HepG2 (cell line): ENCODE results near the gene PRXL2B. TPM values are rescaled to one million over a fixed set of nuclear protein-coding genes. Genes with fewer than 3 reads are reported as not detected.
A peak's percentile ranks its signal among the peaks of the same experiment; 100 is the strongest.

Experiments
- ATAC-seq: fragments of 200-7000 bp; cut with Tn5 transposase; 3 replicates; pipeline ENCODE4 v1.9.1; 2020; ENCODE audit warnings: mild to moderate bottlenecking, moderate library complexity
- BruUV-seq: library from RNA; stranded (reverse); fragments of 400-500 nt; replicated peaks from 2 replicates; lab custom pipeline; 2021; lab: Mats Ljungman, UMichigan
- CTCF ChIA-PET: fragments of 300-600 bp; formaldehyde crosslinking; extraction: SDS; loops from one replicate; lab custom pipeline; 2021; ENCODE audit warnings: low total read pairs, inconsistent platforms, low intra/inter-chr PET ratio; lab: Yijun Ruan, JAX
- POLR2A ChIA-PET: fragments of 350-600 bp; sonication (Branson Sonifier 250); formaldehyde crosslinking; loops from one replicate; lab custom pipeline; 2020; ENCODE audit warnings: antibody characterized with exemption, inconsistent platforms; lab: Yijun Ruan, JAX
- DNase-seq: peaks from one replicate; pipeline ENCODE4 v3.0.0-alpha.2; 2015; ENCODE audit warnings: low spot score
- FAIRE-seq: peaks from 3 replicates; lab custom pipeline; 2011; peaks lifted over from hg19 to GRCh38; lab: Jason Lieb, UNC
- H2AFZ ChIP-seq: one replicate; pipeline ENCODE4 v1.6.1; 2011; ENCODE audit warnings: low read length, inconsistent platforms
- H3K27ac ChIP-seq: fragments of 300-600 bp; 3 replicates; pipeline ENCODE4 v1.8.0; 2011; ENCODE audit warnings: mixed run types, mild to moderate bottlenecking, mixed read lengths, low read length, inconsistent platforms; ENCODE audit not compliant: insufficient read depth; ENCODE audit errors: extremely low read length
- H3K27me3 ChIP-seq, 2 experiments: fragments of 200-600 bp in 1 of 2; 2 replicates in 1 of 2; 3 replicates in 1 of 2; pipeline versions ENCODE4 v1.6.0 to v1.8.0; 2011; ENCODE audit warnings: low read length in 2 of 2, mild to moderate bottlenecking in 2 of 2, moderate library complexity in 2 of 2, inconsistent platforms in 1 of 2; ENCODE audit not compliant: insufficient read depth in 2 of 2, control insufficient read depth in 1 of 2
- H3K36me3 ChIP-seq, 2 experiments: fragments of 200-600 bp in 1 of 2; replicated peaks in 1 of 2; 2 replicates in 1 of 2; 3 replicates in 1 of 2; pipeline versions ENCODE4 v1.5.1 to v1.8.0; 2011; ENCODE audit warnings: low read length in 2 of 2, inconsistent platforms in 1 of 2; ENCODE audit not compliant: insufficient read depth in 2 of 2, control insufficient read depth in 1 of 2
- H3K4me1 ChIP-seq: 2 replicates; pipeline ENCODE4 v1.5.1; 2012; ENCODE audit warnings: low read length, inconsistent platforms; ENCODE audit not compliant: insufficient read depth
- H3K4me2 ChIP-seq: 2 replicates; pipeline ENCODE4 v1.6.0; 2011; ENCODE audit warnings: low read depth, low read length, inconsistent platforms
- H3K4me3 ChIP-seq, 3 experiments: fragments of 200-600 bp in 1 of 3; sonication (generic), shearing (Covaris generic) in 1 of 3; replicated peaks in 1 of 3; 2 replicates each; pipeline ENCODE4 v1.5.1; 2011 to 2016; ENCODE audit warnings: low read length in 3 of 3, inconsistent platforms in 2 of 3, low read depth in 2 of 3, mild to moderate bottlenecking in 2 of 3, control low read depth in 1 of 3, mixed read lengths in 1 of 3; ENCODE audit not compliant: insufficient read depth in 1 of 3
- H3K79me2 ChIP-seq: one replicate; pipeline ENCODE4 v1.6.1; 2011; ENCODE audit warnings: low read length, inconsistent platforms; ENCODE audit not compliant: insufficient read depth
- H3K9ac ChIP-seq: 2 replicates; pipeline ENCODE4 v1.6.0; 2011; ENCODE audit warnings: mild to moderate bottlenecking, low read depth, low read length, inconsistent platforms; ENCODE audit not compliant: insufficient read depth
- H3K9me3 ChIP-seq: 2 replicates; pipeline ENCODE4 v1.5.1; 2012; ENCODE audit warnings: mild to moderate bottlenecking, low read length
- H4K20me1 ChIP-seq: 2 replicates; pipeline ENCODE4 v1.6.0; 2011; ENCODE audit warnings: inconsistent platforms, mild to moderate bottlenecking, low read length, moderate library complexity; ENCODE audit not compliant: insufficient read depth
- ARID3A ChIP-seq: IDR thresholded peaks from 2 replicates; pipeline ENCODE4 v1.6.1; 2012; ENCODE audit warnings: low read depth, low read length, improper control_type of control experiment
- BHLHE40 ChIP-seq: IDR thresholded peaks from 2 replicates; pipeline ENCODE4 v1.6.1; 2011; ENCODE audit warnings: low read length, improper control_type of control experiment
- MTA1 ChIP-seq: sonication (generic); formaldehyde crosslinking; IDR thresholded peaks from 2 replicates; pipeline ENCODE4 v1.4.0; 2020; ENCODE audit warnings: missing genetic modification reagents, mild to moderate bottlenecking, borderline replicate concordance
- NBN ChIP-seq: fragments of 450-650 bp; conservative IDR thresholded peaks from 2 replicates; pipeline ENCODE4 v1.6.1; 2017
- RAD21 ChIP-seq: fragments of 450-650 bp; formaldehyde crosslinking; IDR thresholded peaks from 2 replicates; pipeline ENCODE4 v1.5.0; 2020; ENCODE audit warnings: mild to moderate bottlenecking
- REPIN1 ChIP-seq: sonication (generic); formaldehyde crosslinking; IDR thresholded peaks from 2 replicates; pipeline ENCODE4 v1.8.0; 2022; ENCODE audit warnings: missing genetic modification reagents, low read depth, mild to moderate bottlenecking, borderline replicate concordance
- STAG1 ChIP-seq: sonication (generic); formaldehyde crosslinking; IDR thresholded peaks from 2 replicates; pipeline ENCODE4 v1.4.0; 2020; ENCODE audit warnings: missing genetic modification reagents
- TEAD3 ChIP-seq: optimal IDR thresholded peaks from 2 replicates; pipeline ENCODE3; 2016; ENCODE audit warnings: borderline replicate concordance
- YY1 ChIP-seq: IDR thresholded peaks from 2 replicates; pipeline ENCODE4 v1.6.1; 2011; ENCODE audit warnings: low read length, low read depth, moderate library complexity, mild to moderate bottlenecking; ENCODE audit not compliant: insufficient read depth, insufficient replicate concordance
- ZBTB7B ChIP-seq: sonication (generic); formaldehyde crosslinking; IDR thresholded peaks from 2 replicates; pipeline ENCODE4 v1.4.0; 2020; ENCODE audit warnings: missing genetic modification reagents
- ZFY ChIP-seq: sonication (generic); formaldehyde crosslinking; IDR thresholded peaks from 2 replicates; pipeline ENCODE4 v1.4.0; 2020; ENCODE audit warnings: missing genetic modification reagents
- ZNF3 ChIP-seq: IDR thresholded peaks from 2 replicates; pipeline ENCODE4 v1.7.0; 2017; ENCODE audit warnings: inconsistent platforms
- ZNF354B ChIP-seq: sonication (generic); formaldehyde crosslinking; IDR thresholded peaks from 2 replicates; pipeline ENCODE4 v1.8.0; 2022; ENCODE audit warnings: mild to moderate bottlenecking, missing genetic modification reagents
- ZNF616 ChIP-seq: sonication (generic); formaldehyde crosslinking; IDR thresholded peaks from 2 replicates; pipeline ENCODE4 v1.5.0; 2020; ENCODE audit warnings: low read depth, mild to moderate bottlenecking, missing genetic modification reagents
- ZNF724P ChIP-seq: sonication (generic); formaldehyde crosslinking; IDR thresholded peaks from 2 replicates; pipeline ENCODE4 v1.8.0; 2022; ENCODE audit warnings: missing genetic modification reagents, borderline replicate concordance
- ZSCAN25 ChIP-seq: sonication (generic); formaldehyde crosslinking; IDR thresholded peaks from 2 replicates; pipeline ENCODE4 v1.8.0; 2022; ENCODE audit warnings: mild to moderate bottlenecking, missing genetic modification reagents
- WGBS: methylation state at CpG from one replicate; pipeline ENCODE4 v1.1.6; 2017; ENCODE audit warnings: low lambda C conversion rate; 5-methylcytosine and 5-hydroxymethylcytosine counted together
- in situ Hi-C: cut with HindIII; loops from 2 replicates; pipeline ENCODE4 v1.10.0; 2017; ENCODE audit warnings: low pct_unique_long_range_greater_than_20kb; ENCODE audit not compliant: extremely low pct_ligation_motif_present
- intact Hi-C: fragments of 100-400 bp; cut with micrococcal nuclease; formaldehyde crosslinking; loops from one replicate; pipeline ENCODE4 v1.10.0; 2022; ENCODE audit not compliant: unreplicated experiment
- polyA plus RNA-seq, 8 experiments: library from polyadenylated mRNA; depleted of rRNA in 3 of 8; stranded (reverse) in 7 of 8; unstranded in 1 of 8; fragments of >200 nt; fragmentation: Illumina TruSeq in 4 of 8; extraction: Trizol in 4 of 8; gene quantifications; 2 replicates each; pipeline versions ENCODE4 v1.2.1 to v1.2.3, GENCODE V29; 2011 to 2016; ENCODE audit warnings: low read depth in 4 of 8, missing spikeins in 1 of 8, mixed read lengths in 1 of 8; ENCODE audit not compliant: insufficient read depth in 1 of 8
- total RNA-seq, 5 experiments: library from RNA; depleted of rRNA; stranded (reverse); fragments of >200 nt; fragmentation: Illumina TruSeq; extraction: Trizol; gene quantifications; 2 replicates each; pipeline ENCODE4 v1.2.3, GENCODE V29; 2016; ENCODE audit warnings: low read depth in 1 of 5
- TF ChIP-seq, protein P1 (sequence below): IDR thresholded peaks from 2 replicates; pipeline ENCODE4 v1.6.1; 2012; ENCODE audit warnings: inconsistent platforms
- TF ChIP-seq, protein P2 (sequence below): sonication (generic); formaldehyde crosslinking; IDR thresholded peaks from 2 replicates; pipeline ENCODE4 v1.5.1; 2020; ENCODE audit warnings: missing genetic modification reagents, mild to moderate bottlenecking, borderline replicate concordance

The PRXL2B gene
- total and polyA plus RNA-seq, 2 of the 13 experiments (the other 11 are each of a cell fraction or from before 2014, with no cell fraction given) = 16.8 to 22.1 TPM

DNA sequence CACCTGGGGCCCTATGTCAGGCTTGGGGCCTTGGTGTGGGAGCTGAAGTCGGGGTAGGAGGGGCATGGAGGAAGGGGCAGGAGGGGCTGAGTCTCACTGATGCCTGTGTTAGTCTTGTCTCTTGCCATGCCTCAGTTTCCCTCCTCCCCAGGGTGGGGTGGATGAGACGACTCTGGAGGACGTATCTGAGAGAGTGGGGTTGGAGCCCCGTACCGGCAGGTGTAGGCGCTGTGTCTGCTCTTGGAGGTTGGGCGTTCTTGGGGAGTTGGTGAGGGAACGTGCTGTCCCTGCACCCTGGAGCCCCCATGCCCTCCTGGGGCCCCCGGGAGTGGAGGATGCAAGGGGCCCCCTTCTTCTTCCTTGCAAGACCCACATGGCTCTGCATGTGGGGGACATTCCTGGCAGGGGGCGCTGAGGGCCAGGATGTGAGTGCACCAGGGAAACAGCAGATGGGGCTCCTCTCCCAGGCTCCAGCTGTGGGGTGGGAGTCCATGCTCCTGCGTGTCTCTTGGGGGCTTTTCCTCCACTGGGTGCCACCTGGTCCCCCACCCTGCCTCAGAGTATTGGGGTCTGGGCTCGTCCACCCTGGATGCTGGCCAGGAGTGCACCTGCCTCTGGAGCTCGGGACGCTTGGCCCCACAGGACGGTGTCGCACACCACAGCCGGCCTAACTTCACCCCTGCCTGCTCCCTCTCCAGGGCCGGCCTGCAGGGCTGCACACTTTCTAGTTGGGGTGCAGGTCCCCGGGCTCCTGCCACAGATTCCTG lies 31.8 kb upstream of the PRXL2B start:
- 0 out of 2 replicates have a peak, but pooled peaks cover 4% of the 10 kb centered on the region for H4K20me1 ChIP-seq
- POLR2A ChIA-PET = no interaction called here
- no peak overlapping the region for H3K27ac ChIP-seq
- H3K9me3 ChIP-seq = no peaks in the 10 kb centered on the region
- no peaks in the 10 kb centered on the region; a peak in 1 of 5 replicates for H3K27me3 ChIP-seq
- peaks cover 44% of the 10 kb centered on the region for H3K4me1 ChIP-seq
- no peaks in the 10 kb centered on the region; a peak in 1 of 5 replicates for H3K36me3 ChIP-seq
- H2AFZ ChIP-seq = no peak overlapping the region
- peak overlapping the region in 1 of 3 experiments; percentile 34; a peak in 1 of 6 replicates for H3K4me3 ChIP-seq
- peak overlapping the region; percentile 85; the same call in 1 of the 2 replicates for H3K4me2 ChIP-seq
- intact Hi-C loops = loop anchor here (5.0 kb wide), 1 partner anchor 77 kb away; the partner anchor contains the start of gene MMEL1
- no peak overlapping the region for H3K9ac ChIP-seq
- ATAC-seq (peak; percentile 21; the same call in 2 of the 3 replicates), DNase-seq (no peak), FAIRE-seq (no peak)
- CTCF ChIA-PET = interaction anchor here (1.1 kb wide), 1 partner anchor 24 kb away, joined by 3 read pairs; no protein-coding TSS in a partner anchor
- BruUV-seq = no TSS peak
- in situ Hi-C loops = no loop called here
- H3K79me2 ChIP-seq = no peaks in the 10 kb centered on the region
- WGBS = 91% methylated on average over 7 of the region's 19 CpGs
- TF ChIP-seq ZFY (CRISPR knock-in tag) (peak; percentile 10; the same call in 1 of the 2 replicates), ZNF616 (CRISPR knock-in tag) (no peak), ZBTB7B (CRISPR knock-in tag) (peak; percentile 74), NBN (no peak), BHLHE40 (no peak), MTA1 (CRISPR knock-in tag) (peak; percentile 37; the same call in 1 of the 2 replicates), REPIN1 (CRISPR knock-in tag) (peak; percentile 24; the same call in 1 of the 2 replicates), ZSCAN25 (CRISPR knock-in tag) (peak; percentile 97), YY1 (peak; percentile 13), ZNF724P (CRISPR knock-in tag) (0 out of 2 replicates have a peak, but pooled peaks have one; percentile 22), ZNF354B (CRISPR knock-in tag) (0 out of 2 replicates have a peak, but pooled peaks have one; percentile 27), ARID3A (no peak), TEAD3 (peak; percentile 89), STAG1 (CRISPR knock-in tag) (peak; percentile 89), RAD21 (CRISPR knock-in tag) (peak; percentile 89), ZNF3 (CRISPR knock-in tag) (no peak)
- TF ChIP-seq, protein P1, sequence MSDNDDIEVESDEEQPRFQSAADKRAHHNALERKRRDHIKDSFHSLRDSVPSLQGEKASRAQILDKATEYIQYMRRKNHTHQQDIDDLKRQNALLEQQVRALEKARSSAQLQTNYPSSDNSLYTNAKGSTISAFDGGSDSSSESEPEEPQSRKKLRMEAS = peak; percentile 19; the same call in 1 of the 2 replicates
- TF ChIP-seq, protein P2, sequence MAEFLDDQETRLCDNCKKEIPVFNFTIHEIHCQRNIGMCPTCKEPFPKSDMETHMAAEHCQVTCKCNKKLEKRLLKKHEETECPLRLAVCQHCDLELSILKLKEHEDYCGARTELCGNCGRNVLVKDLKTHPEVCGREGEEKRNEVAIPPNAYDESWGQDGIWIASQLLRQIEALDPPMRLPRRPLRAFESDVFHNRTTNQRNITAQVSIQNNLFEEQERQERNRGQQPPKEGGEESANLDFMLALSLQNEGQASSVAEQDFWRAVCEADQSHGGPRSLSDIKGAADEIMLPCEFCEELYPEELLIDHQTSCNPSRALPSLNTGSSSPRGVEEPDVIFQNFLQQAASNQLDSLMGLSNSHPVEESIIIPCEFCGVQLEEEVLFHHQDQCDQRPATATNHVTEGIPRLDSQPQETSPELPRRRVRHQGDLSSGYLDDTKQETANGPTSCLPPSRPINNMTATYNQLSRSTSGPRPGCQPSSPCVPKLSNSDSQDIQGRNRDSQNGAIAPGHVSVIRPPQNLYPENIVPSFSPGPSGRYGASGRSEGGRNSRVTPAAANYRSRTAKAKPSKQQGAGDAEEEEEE (CRISPR knock-in tag) = 0 out of 2 replicates have a peak, but pooled peaks have one; percentile 10
